Medulla oblongata (tissue), 1 donor: ENCODE measurements around the gene SPC25.
"Not testable (repeated sequence)": the region's sequence is repeated elsewhere in the genome, so short reads cannot be mapped to it uniquely, and the experiment has no call there.

Experiments used
- DNase-seq: peaks from one replicate; pipeline ENCODE4 v3.0.0-alpha.2; 2015; ENCODE audit errors: extremely low spot score

SPC25 gene

GRCh38 chr2:168890006-168890782, at the start of gene SPC25:
TSS of gene SPC25 (minus strand) at chr2:168890430. CDS start at chr2:168889519, 911 bp downstream.
- peak; percentile 95 for DNase-seq

GRCh38 chr2:168939918-168940317, 49.7 kb upstream of the SPC25 start:
- no peak for DNase-seq

- no peak for DNase-seq
These were observed 48.8 kb upstream of the SPC25 start for GRCh38 chr2:168939061-168939460.

GRCh38 chr2:168935810-168936581, 45.8 kb upstream of the SPC25 start:
- DNase-seq, result no peak

- DNase-seq, result no peak
These were observed 44.6 kb upstream of the SPC25 start for GRCh38 chr2:168934826-168935225.

- DNase-seq, result not testable (repeated sequence)
These were observed 41.9 kb upstream of the SPC25 start for GRCh38 chr2:168932174-168932573.

GRCh38 chr2:168930242-168930641, 40.0 kb upstream of the SPC25 start:
- DNase-seq, result no peak

- no peak for DNase-seq
These were observed 38.8 kb upstream of the SPC25 start for GRCh38 chr2:168929031-168929430.

GRCh38 chr2:168928113-168928831, 38.0 kb upstream of the SPC25 start:
- DNase-seq, result no peak

GRCh38 chr2:168926621-168927386, 36.6 kb upstream of the SPC25 start:
- DNase-seq, result no peak

- DNase-seq, result peak; percentile 19
These were observed 30.4 kb upstream of the SPC25 start for GRCh38 chr2:168920504-168921157.

GRCh38 chr2:168916331-168916675, 26.1 kb upstream of the SPC25 start:
- DNase-seq, result no peak

- DNase-seq, result no peak
These were observed 25.5 kb upstream of the SPC25 start for GRCh38 chr2:168915441-168916330.

- no peak for DNase-seq
These were observed 23.3 kb upstream of the SPC25 start for GRCh38 chr2:168913495-168913894.

- DNase-seq, result peak; percentile 21
These were observed 22.7 kb upstream of the SPC25 start for GRCh38 chr2:168912901-168913369.

- no peak for DNase-seq
These were observed 22.2 kb upstream of the SPC25 start for GRCh38 chr2:168912466-168912865.

- DNase-seq, result no peak
These were observed 20.1 kb upstream of the SPC25 start for GRCh38 chr2:168910330-168910729.

- DNase-seq, result no peak
These were observed 17.9 kb upstream of the SPC25 start for GRCh38 chr2:168907940-168908662.

GRCh38 chr2:168904358-168904757, 14.1 kb upstream of the SPC25 start:
- DNase-seq, result no peak
